ENCODE measurements around the gene RUNX1.

GRCh38 chr21:34996304-34997101 is 52.6 kb downstream of the RUNX1 start:
- TF ChIP-seq CTCF (conservative IDR thresholded peaks at IDR 0.05) (no peak), ZFX (IDR thresholded peaks at IDR 0.05) (no peak)

Data from C4-2B (cell line).